Measurements from ENCODE around the gene DGKZ.
A peak's percentile ranks its signal among the peaks of the same experiment; 100 is the strongest.

DNA sequence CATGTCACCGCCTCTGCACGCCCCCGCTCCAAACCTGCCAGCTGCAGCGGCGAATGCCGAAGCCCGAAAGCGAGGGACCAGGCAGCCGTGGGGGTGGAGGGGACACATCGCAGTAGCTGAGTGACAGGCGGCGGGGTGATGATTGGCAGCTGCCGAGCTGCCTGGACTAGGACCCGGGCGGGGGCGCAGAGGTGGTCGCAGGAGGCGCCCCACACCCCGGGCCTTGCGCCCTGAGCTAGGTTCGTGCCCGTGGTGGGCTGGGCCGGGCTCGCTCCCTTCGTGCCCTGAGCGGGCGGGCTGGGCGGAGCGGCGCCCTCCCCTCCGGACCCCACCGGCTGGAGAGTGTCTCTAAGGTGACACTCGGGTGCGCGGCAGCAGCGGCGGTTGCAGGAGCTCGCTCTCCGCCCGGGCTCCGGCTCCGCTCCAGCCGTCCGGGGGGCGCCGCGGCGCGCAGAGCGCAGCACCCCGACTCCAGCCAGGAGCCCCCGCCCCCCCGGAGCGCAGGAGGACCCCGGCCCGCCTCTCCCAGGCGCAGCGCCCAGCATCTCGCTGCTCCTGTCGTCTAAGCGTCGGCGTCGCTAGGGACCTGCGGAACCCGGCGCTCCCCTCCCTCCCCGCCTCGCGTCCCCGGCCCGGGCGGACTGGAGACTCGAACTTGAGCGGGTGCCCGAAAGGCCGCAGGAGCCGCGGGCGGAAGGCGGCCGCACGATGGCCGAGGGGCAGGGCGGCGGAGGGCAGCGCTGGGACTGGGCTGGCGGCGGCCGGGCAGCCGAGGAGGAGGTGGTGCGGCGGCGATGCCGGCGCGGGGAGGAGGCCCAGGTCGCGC is 14.5 kb upstream of the DGKZ start:
- TF ChIP-seq ARNT (IDR thresholded peaks at IDR 0.05), result no peak
- TF ChIP-seq, protein P1, sequence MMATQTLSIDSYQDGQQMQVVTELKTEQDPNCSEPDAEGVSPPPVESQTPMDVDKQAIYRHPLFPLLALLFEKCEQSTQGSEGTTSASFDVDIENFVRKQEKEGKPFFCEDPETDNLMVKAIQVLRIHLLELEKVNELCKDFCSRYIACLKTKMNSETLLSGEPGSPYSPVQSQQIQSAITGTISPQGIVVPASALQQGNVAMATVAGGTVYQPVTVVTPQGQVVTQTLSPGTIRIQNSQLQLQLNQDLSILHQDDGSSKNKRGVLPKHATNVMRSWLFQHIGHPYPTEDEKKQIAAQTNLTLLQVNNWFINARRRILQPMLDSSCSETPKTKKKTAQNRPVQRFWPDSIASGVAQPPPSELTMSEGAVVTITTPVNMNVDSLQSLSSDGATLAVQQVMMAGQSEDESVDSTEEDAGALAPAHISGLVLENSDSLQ (IDR thresholded peaks at IDR 0.05), result peak; percentile 73; the same call in 1 of the 2 replicates
- no peak for TF ChIP-seq SP1 (IDR thresholded peaks at IDR 0.05)
- TF ChIP-seq ELF4 (IDR thresholded peaks at IDR 0.05), result no peak
- no peak for TF ChIP-seq FOXA1 (IDR thresholded peaks at IDR 0.05)
- TF ChIP-seq LEF1 (IDR thresholded peaks at IDR 0.05; ENCODE audit: borderline replicate concordance), result no peak
- no peak for TF ChIP-seq FOXM1 (IDR thresholded peaks at IDR 0.05; ENCODE audit: borderline replicate concordance)
- TF ChIP-seq BHLHE40 (IDR thresholded peaks at IDR 0.05; ENCODE audit: borderline replicate concordance), result no peak
- no peak for TF ChIP-seq L3MBTL2 (conservative IDR thresholded peaks at IDR 0.05)
- no peak for TF ChIP-seq ZNF384 (IDR thresholded peaks at IDR 0.05)
- TF ChIP-seq CTBP1 (IDR thresholded peaks at IDR 0.05; ENCODE audit: borderline replicate concordance), result no peak
- TF ChIP-seq TARDBP (IDR thresholded peaks at IDR 0.05), result no peak

Measured in HEK293T (cell line).